Caco-2 (cell line): Measurements from ENCODE around the gene DKKL1. TPM values are rescaled to one million over a fixed set of nuclear protein-coding genes. Genes with fewer than 3 reads are reported as not detected.
"Not testable (repeated sequence)": the region's sequence is repeated elsewhere in the genome, so short reads cannot be mapped to it uniquely, and the experiment has no call there.

ENCODE experiments used
- BruUV-seq: library from RNA; stranded (reverse); fragments of 400-500 nt; replicated peaks from 2 replicates; lab custom pipeline; 2021; lab: Mats Ljungman, UMichigan
- CTCF ChIA-PET: fragments of 300-600 bp; sonication (Branson Sonifier 250); formaldehyde crosslinking; loops from one replicate; lab custom pipeline; 2022; ENCODE audit warnings: antibody characterized with exemption; lab: Charles Lee
- POLR2A ChIA-PET: fragments of 300-600 bp; sonication (Branson Sonifier 250); formaldehyde crosslinking; loops from one replicate; lab custom pipeline; 2022; ENCODE audit warnings: antibody characterized with exemption; lab: Charles Lee
- DNase-seq, 2 experiments: peaks; one replicate each; pipeline versions ENCODE4 v3.0.0 to v3.0.0-alpha.2; 2020 to 2022
- H3K27me3 ChIP-seq: replicated peaks from 2 replicates; pipeline ENCODE4 v1.6.0; 2011; ENCODE audit warnings: low read length; ENCODE audit not compliant: control insufficient read depth, insufficient read depth
- H3K36me3 ChIP-seq: 2 replicates; pipeline ENCODE4 v1.5.1; 2011; ENCODE audit warnings: low read length; ENCODE audit not compliant: control insufficient read depth, insufficient read depth
- H3K4me1 ChIP-seq: fragments of 250-450 bp; sonication (Bioruptor Pico); 2 replicates; pipeline ENCODE4 v1.5.1; 2020; ENCODE audit warnings: mild to moderate bottlenecking
- H3K4me3 ChIP-seq: 2 replicates; pipeline ENCODE4 v1.5.1; 2011; ENCODE audit warnings: low read depth, mild to moderate bottlenecking, control low read depth, low read length
- H3K9me3 ChIP-seq: fragments of 250-450 bp; sonication (Bioruptor Pico); 2 replicates; pipeline ENCODE4 v1.5.1; 2020; ENCODE audit warnings: mild to moderate bottlenecking, moderate library complexity
- H3K27ac Mint-ChIP-seq: one replicate; pipeline ENCODE4 v1.8.0; 2022; ENCODE audit warnings: mixed read lengths; ENCODE audit not compliant: unreplicated experiment
- H3K27me3 Mint-ChIP-seq: one replicate; pipeline ENCODE4 v1.8.0; 2022; ENCODE audit warnings: mixed read lengths; ENCODE audit not compliant: insufficient read depth, unreplicated experiment
- H3K36me3 Mint-ChIP-seq: one replicate; pipeline ENCODE4 v1.8.0; 2022; ENCODE audit warnings: mild to moderate bottlenecking, mixed read lengths; ENCODE audit not compliant: insufficient read depth, unreplicated experiment
- H3K4me1 Mint-ChIP-seq: one replicate; pipeline ENCODE4 v1.8.0; 2022; ENCODE audit warnings: low read depth, mixed read lengths; ENCODE audit not compliant: unreplicated experiment
- H3K4me3 Mint-ChIP-seq: one replicate; pipeline ENCODE4 v1.8.0; 2022; ENCODE audit warnings: mild to moderate bottlenecking, moderate library complexity, mixed read lengths; ENCODE audit not compliant: unreplicated experiment
- H3K9me3 Mint-ChIP-seq: one replicate; pipeline ENCODE4 v1.8.0; 2022; ENCODE audit warnings: mixed read lengths; ENCODE audit not compliant: unreplicated experiment
- CTCF ChIP-seq, 2 experiments: fragments of 200-600 bp in 1 of 2; IDR thresholded peaks; 1 replicate in 1 of 2; 2 replicates in 1 of 2; pipeline versions ENCODE4 v1.5.1 to v1.8.0; 2011 to 2022; ENCODE audit warnings: antibody characterized with exemption in 1 of 2, control low read depth in 1 of 2, inconsistent platforms in 1 of 2, low read depth in 1 of 2, low read length in 1 of 2, mild to moderate bottlenecking in 1 of 2, moderate library complexity in 1 of 2; ENCODE audit not compliant: insufficient read depth in 1 of 2, severe bottlenecking in 1 of 2, unreplicated experiment in 1 of 2
- intact Hi-C: fragments of 100-400 bp; cut with micrococcal nuclease; formaldehyde crosslinking; loops from one replicate; pipeline ENCODE4 v1.10.0; 2022; ENCODE audit not compliant: unreplicated experiment
- total RNA-seq: library from RNA; stranded (reverse); gene quantifications from 2 replicates; pipeline ENCODE4 v1.2.3, GENCODE V29; 2022

Gene DKKL1
- total RNA-seq, 1 experiment from 2014 or later = not detected

- Mint-ChIP-seq H3K4me3 (no peak overlapping the region), H3K27ac (no peak overlapping the region), H3K4me1 (no peaks in the 10 kb centered on the region), H3K9me3 (no peaks in the 10 kb centered on the region), H3K27me3 (no peaks in the 10 kb centered on the region), H3K36me3 (no peaks in the 10 kb centered on the region)
- ChIA-PET POLR2A (no interaction called here), CTCF (interaction anchor here (0.5 kb wide), 1 partner anchor 777 kb away, joined by 6 read pairs; no protein-coding TSS in a partner anchor)
- H3K4me1 ChIP-seq = no peaks in the 10 kb centered on the region
- no peaks in the 10 kb centered on the region for H3K9me3 ChIP-seq
- intact Hi-C loops = no loop called here
- no peaks in the 10 kb centered on the region for H3K27me3 ChIP-seq
- no peak for TF ChIP-seq CTCF (IDR thresholded peaks at IDR 0.05; ENCODE audit: insufficient read depth in 1 of 2, low read depth in 1 of 2, low read length in 1 of 2, severe bottlenecking in 1 of 2, unreplicated experiment in 1 of 2)
- BruUV-seq = no TSS peak
- no peaks in the 10 kb centered on the region for H3K36me3 ChIP-seq
- no peak overlapping the region for H3K4me3 ChIP-seq
- peak; percentile 58 to 68 for DNase-seq
These were observed 32.0 kb upstream of the DKKL1 start for GRCh38 chr19:49331616-49332055.

GRCh38 chr19:49332691-49333417, 30.8 kb upstream of the DKKL1 start:
- CTCF ChIA-PET = not testable (repeated sequence)

GRCh38 chr19:49333418-49333805, 30.3 kb upstream of the DKKL1 start:
- DNase-seq = peak in 1 of 2 experiments; percentile 26
- Mint-ChIP-seq H3K4me1 (peaks cover 2% of the 10 kb centered on the region), H3K36me3 (peaks cover 1% of the 10 kb centered on the region), H3K27me3 (no peaks in the 10 kb centered on the region), H3K9me3 (no peaks in the 10 kb centered on the region), H3K4me3 (no peak overlapping the region), H3K27ac (no peak overlapping the region)
- no peak for TF ChIP-seq CTCF (IDR thresholded peaks at IDR 0.05; ENCODE audit: insufficient read depth in 1 of 2, low read depth in 1 of 2, low read length in 1 of 2, severe bottlenecking in 1 of 2, unreplicated experiment in 1 of 2)
- Histone ChIP-seq H3K9me3 (no peaks in the 10 kb centered on the region), H3K4me3 (no peak overlapping the region), H3K36me3 (no peaks in the 10 kb centered on the region), H3K4me1 (no peaks in the 10 kb centered on the region), H3K27me3 (no peaks in the 10 kb centered on the region)
- intact Hi-C loops = no loop called here
- BruUV-seq = no TSS peak
- POLR2A ChIA-PET = no interaction called here
- CTCF ChIA-PET = no interaction called here

More at GRCh38 chr19:49332691-49333417, 30.8 kb upstream of the DKKL1 start:
- POLR2A ChIA-PET, H3K27ac Mint-ChIP-seq, H3K9me3 Mint-ChIP-seq, H3K36me3 Mint-ChIP-seq, BruUV-seq, H3K36me3 ChIP-seq, H3K4me1 Mint-ChIP-seq, intact Hi-C loops, H3K9me3 ChIP-seq, H3K4me3 ChIP-seq, H3K27me3 ChIP-seq, H3K27me3 Mint-ChIP-seq, H3K4me3 Mint-ChIP-seq, H3K4me1 ChIP-seq: not testable (repeated sequence)
- peak in 1 of 2 experiments; percentile 4 for DNase-seq
